Measurements from ENCODE around the gene IL18BP. TPM values are rescaled to one million over a fixed set of nuclear protein-coding genes. Genes with fewer than 3 reads are reported as not detected.

The IL18BP gene
- total RNA-seq, 1 experiment from 2014 or later, result 34.7 TPM

- no peaks in the 10 kb centered on the region for H3K4me1 ChIP-seq
- no peak overlapping the region for H3K4me3 Mint-ChIP-seq (ENCODE audit: unreplicated experiment)
- no peaks in the 10 kb centered on the region for H3K4me1 Mint-ChIP-seq (ENCODE audit: low read depth, unreplicated experiment)
- ChIA-PET CTCF (interaction anchor here (0.5 kb wide), 1 partner anchor 451 kb away, joined by 7 read pairs; no protein-coding TSS in a partner anchor), POLR2A (no interaction called here)
- H3K4me3 ChIP-seq (ENCODE audit: low read depth, low read length), result no peak overlapping the region
- H3K9me3 Mint-ChIP-seq (ENCODE audit: unreplicated experiment), result no peaks in the 10 kb centered on the region
- H3K27ac Mint-ChIP-seq (ENCODE audit: unreplicated experiment), result no peak overlapping the region
- BruUV-seq (replicated peaks), result TSS peak; percentile 25
- no peaks in the 10 kb centered on the region for H3K27me3 Mint-ChIP-seq (ENCODE audit: insufficient read depth, unreplicated experiment)
- no peak for TF ChIP-seq CTCF (IDR thresholded peaks at IDR 0.05; ENCODE audit: insufficient read depth in 1 of 2, low read depth in 1 of 2, low read length in 1 of 2, severe bottlenecking in 1 of 2, unreplicated experiment in 1 of 2)
- no peaks in the 10 kb centered on the region for H3K27me3 ChIP-seq (replicated peaks; ENCODE audit: control insufficient read depth, insufficient read depth, low read length)
- no peak for DNase-seq
- no peaks in the 10 kb centered on the region for H3K9me3 ChIP-seq
- intact Hi-C loops (cut with micrococcal nuclease; ENCODE audit: unreplicated experiment), result no loop called here
- peaks cover 8% of the 10 kb centered on the region for H3K36me3 ChIP-seq (ENCODE audit: control insufficient read depth, insufficient read depth, low read length)
- H3K36me3 Mint-ChIP-seq (ENCODE audit: insufficient read depth, unreplicated experiment), result peaks cover 70% of the 10 kb centered on the region
These were observed 2.2 kb upstream of the IL18BP start for GRCh38 chr11:71996517-71996916.

- no peak for TF ChIP-seq CTCF (IDR thresholded peaks at IDR 0.05; ENCODE audit: insufficient read depth in 1 of 2, low read depth in 1 of 2, low read length in 1 of 2, severe bottlenecking in 1 of 2, unreplicated experiment in 1 of 2)
- no peaks in the 10 kb centered on the region for H3K27me3 Mint-ChIP-seq (ENCODE audit: insufficient read depth, unreplicated experiment)
- ChIA-PET CTCF (interaction anchor here (0.5 kb wide), 1 partner anchor 451 kb away, joined by 7 read pairs; no protein-coding TSS in a partner anchor), POLR2A (no interaction called here)
- intact Hi-C loops (cut with micrococcal nuclease; ENCODE audit: unreplicated experiment), result no loop called here
- Histone ChIP-seq H3K36me3 (ENCODE audit: control insufficient read depth, insufficient read depth, low read length) (peaks cover 11% of the 10 kb centered on the region), H3K4me1 (no peaks in the 10 kb centered on the region), H3K27me3 (replicated peaks; ENCODE audit: control insufficient read depth, insufficient read depth, low read length) (no peaks in the 10 kb centered on the region), H3K9me3 (no peaks in the 10 kb centered on the region), H3K4me3 (ENCODE audit: low read depth, low read length) (no peak overlapping the region)
- no TSS peak for BruUV-seq (replicated peaks)
- H3K4me1 Mint-ChIP-seq (ENCODE audit: low read depth, unreplicated experiment), result no peaks in the 10 kb centered on the region
- no peaks in the 10 kb centered on the region for H3K9me3 Mint-ChIP-seq (ENCODE audit: unreplicated experiment)
- no peak overlapping the region for H3K4me3 Mint-ChIP-seq (ENCODE audit: unreplicated experiment)
- no peak for DNase-seq
- H3K36me3 Mint-ChIP-seq (ENCODE audit: insufficient read depth, unreplicated experiment), result peaks cover 70% of the 10 kb centered on the region
- no peak overlapping the region for H3K27ac Mint-ChIP-seq (ENCODE audit: unreplicated experiment)
These were observed 1.8 kb upstream of the IL18BP start for GRCh38 chr11:71996946-71997345.

- BruUV-seq (replicated peaks), result no TSS peak
- H3K36me3 Mint-ChIP-seq (ENCODE audit: insufficient read depth, unreplicated experiment), result peaks cover 70% of the 10 kb centered on the region
- Histone ChIP-seq H3K9me3 (no peaks in the 10 kb centered on the region), H3K36me3 (ENCODE audit: control insufficient read depth, insufficient read depth, low read length) (peaks cover 14% of the 10 kb centered on the region), H3K27me3 (replicated peaks; ENCODE audit: control insufficient read depth, insufficient read depth, low read length) (no peaks in the 10 kb centered on the region), H3K4me3 (ENCODE audit: low read depth, low read length) (no peak overlapping the region), H3K4me1 (no peaks in the 10 kb centered on the region)
- no peak for TF ChIP-seq CTCF (IDR thresholded peaks at IDR 0.05; ENCODE audit: insufficient read depth in 1 of 2, low read depth in 1 of 2, low read length in 1 of 2, severe bottlenecking in 1 of 2, unreplicated experiment in 1 of 2)
- no peaks in the 10 kb centered on the region for H3K27me3 Mint-ChIP-seq (ENCODE audit: insufficient read depth, unreplicated experiment)
- ChIA-PET POLR2A (no interaction called here), CTCF (interaction anchor here (0.6 kb wide), 1 partner anchor 174 kb away, joined by 8 read pairs; no protein-coding TSS in a partner anchor)
- H3K27ac Mint-ChIP-seq (ENCODE audit: unreplicated experiment), result no peak overlapping the region
- DNase-seq, result no peak
- intact Hi-C loops (cut with micrococcal nuclease; ENCODE audit: unreplicated experiment), result no loop called here
- no peaks in the 10 kb centered on the region for H3K4me1 Mint-ChIP-seq (ENCODE audit: low read depth, unreplicated experiment)
- no peaks in the 10 kb centered on the region for H3K9me3 Mint-ChIP-seq (ENCODE audit: unreplicated experiment)
- no peak overlapping the region for H3K4me3 Mint-ChIP-seq (ENCODE audit: unreplicated experiment)
These were observed 1.1 kb upstream of the IL18BP start for GRCh38 chr11:71997594-71997993.
